NCI-H1930 (cell line): ENCODE data around the gene ZNF579.
"Not testable (repeated sequence)": the region's sequence is repeated elsewhere in the genome, so short reads cannot be mapped to it uniquely, and the experiment has no call there.

ENCODE experiments used
- DNase-seq, 2 experiments: peaks; one replicate each; lab custom pipeline; 2025; lab: John Stamatoyannopoulos, UW

Gene ZNF579

GRCh38 chr19:55593096-55593772, 12.6 kb upstream of the ZNF579 start:
- no peak for DNase-seq

GRCh38 chr19:55592391-55593090, 11.9 kb upstream of the ZNF579 start:
- no peak for DNase-seq

GRCh38 chr19:55591555-55591954, 10.9 kb upstream of the ZNF579 start:
- DNase-seq, result peak in 1 of 2 experiments; percentile 25

- DNase-seq, result no peak
These were observed 10.0 kb upstream of the ZNF579 start for GRCh38 chr19:55590617-55591016.

GRCh38 chr19:55590109-55590508, 9.5 kb upstream of the ZNF579 start:
- no peak for DNase-seq

GRCh38 chr19:55588738-55589137, 8.1 kb upstream of the ZNF579 start:
- DNase-seq, result no peak

GRCh38 chr19:55586976-55587668, 6.5 kb upstream of the ZNF579 start:
- DNase-seq, result peak; percentile 95 to 97

- DNase-seq, result peak in 1 of 2 experiments; percentile 27
These were observed 5.2 kb upstream of the ZNF579 start for GRCh38 chr19:55585658-55586339.

- no peak for DNase-seq
These were observed 4.2 kb upstream of the ZNF579 start for GRCh38 chr19:55584871-55585270.

- not testable (repeated sequence) for DNase-seq
These were observed 3.2 kb upstream of the ZNF579 start for GRCh38 chr19:55583897-55584296.

GRCh38 chr19:55582284-55582683, 1.6 kb upstream of the ZNF579 start:
- DNase-seq, result not testable (repeated sequence)

GRCh38 chr19:55581823-55582223, 1.2 kb upstream of the ZNF579 start:
- DNase-seq, result no peak

- no peak for DNase-seq
These were observed 636 bp upstream of the ZNF579 start for GRCh38 chr19:55581145-55581822.

- no peak for DNase-seq
These were observed 654 bp downstream of the ZNF579 start for GRCh38 chr19:55579766-55580621.

GRCh38 chr19:55578761-55579747, 1.6 kb downstream of the ZNF579 start:
- no peak for DNase-seq

- no peak for DNase-seq
These were observed 2.5 kb downstream of the ZNF579 start for GRCh38 chr19:55578031-55578760.

GRCh38 chr19:55576746-55577145, 3.9 kb downstream of the ZNF579 start:
- no peak for DNase-seq

- not testable (repeated sequence) for DNase-seq
These were observed 6.7 kb downstream of the ZNF579 start for GRCh38 chr19:55573929-55574328.

GRCh38 chr19:55569477-55569876, 11.2 kb downstream of the ZNF579 start:
- DNase-seq, result not testable (repeated sequence)
